GM12864 (cell line): ENCODE results near the gene ZCWPW2.
A peak's percentile ranks its signal among the peaks of the same experiment; 100 is the strongest.

ENCODE experiments used
- DNase-seq: peaks from one replicate; pipeline ENCODE4 v3.0.0-alpha.2; 2011; ENCODE audit warnings: low read depth
- H3K4me3 ChIP-seq: 2 replicates; pipeline ENCODE4 v1.5.1; 2011; ENCODE audit warnings: mild to moderate bottlenecking, low read depth, low read length, control low read depth
- CTCF ChIP-seq: IDR thresholded peaks from 2 replicates; pipeline ENCODE4 v1.5.1; 2011; ENCODE audit warnings: low read depth, mild to moderate bottlenecking, moderate library complexity, low read length, control low read depth, inconsistent platforms; ENCODE audit errors: missing control alignments

The ZCWPW2 gene

DNA sequence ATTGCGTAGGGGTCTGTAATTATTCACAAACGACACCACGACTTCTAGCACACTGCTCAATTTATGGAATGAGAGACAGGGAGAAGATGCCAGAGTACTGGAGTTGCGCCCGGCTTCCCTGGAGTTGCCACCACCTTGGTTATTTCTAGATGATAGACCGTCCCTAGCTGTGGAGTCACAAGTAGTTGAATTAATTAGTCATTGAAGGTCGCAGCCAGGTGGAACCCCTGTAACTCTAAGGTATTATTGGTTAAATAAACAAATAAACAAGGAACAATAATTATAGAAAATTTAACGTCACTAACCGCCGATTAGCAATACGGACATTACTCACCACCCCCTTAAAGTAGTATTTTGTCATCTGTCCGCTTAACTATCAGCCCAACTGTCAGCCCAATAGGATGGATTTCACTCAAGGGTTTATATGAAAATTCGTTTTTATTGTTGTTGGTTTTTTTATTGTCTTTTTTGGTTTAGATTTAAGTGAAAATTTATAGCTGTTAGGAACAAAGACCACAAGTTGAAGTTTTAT lies 1.0 kb downstream of the ZCWPW2 start:
- DNase-seq, result no peak
- TF ChIP-seq CTCF, result no peak
- peak overlapping the region; percentile 72 for H3K4me3 ChIP-seq

- no peak overlapping the region for H3K4me3 ChIP-seq
- DNase-seq, result no peak
- TF ChIP-seq CTCF, result no peak
Observed at GRCh38 chr3:28376424-28376823, 27.9 kb downstream of the ZCWPW2 start.

DNA sequence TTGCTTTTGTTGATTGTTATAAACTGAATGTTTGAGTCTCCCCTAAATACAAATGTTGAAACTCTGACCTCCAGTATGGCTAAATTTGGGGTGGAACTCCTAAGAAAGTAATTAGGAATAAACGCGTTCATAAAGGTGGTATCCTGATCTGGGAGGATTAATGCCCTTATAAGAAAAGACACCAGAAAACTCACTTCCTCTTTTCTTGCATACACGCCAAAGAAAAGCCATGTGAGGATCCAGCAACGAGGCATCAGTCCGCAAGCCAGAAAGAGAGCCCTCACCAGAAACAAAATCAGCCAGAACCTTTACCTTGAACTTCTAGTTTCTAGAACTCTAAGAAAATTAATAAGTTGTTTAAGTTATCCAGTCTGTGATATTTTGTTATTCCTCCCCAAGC lies 37.5 kb downstream of the ZCWPW2 start:
- H3K4me3 ChIP-seq, result no peak overlapping the region
- DNase-seq, result no peak
- no peak for TF ChIP-seq CTCF

DNA sequence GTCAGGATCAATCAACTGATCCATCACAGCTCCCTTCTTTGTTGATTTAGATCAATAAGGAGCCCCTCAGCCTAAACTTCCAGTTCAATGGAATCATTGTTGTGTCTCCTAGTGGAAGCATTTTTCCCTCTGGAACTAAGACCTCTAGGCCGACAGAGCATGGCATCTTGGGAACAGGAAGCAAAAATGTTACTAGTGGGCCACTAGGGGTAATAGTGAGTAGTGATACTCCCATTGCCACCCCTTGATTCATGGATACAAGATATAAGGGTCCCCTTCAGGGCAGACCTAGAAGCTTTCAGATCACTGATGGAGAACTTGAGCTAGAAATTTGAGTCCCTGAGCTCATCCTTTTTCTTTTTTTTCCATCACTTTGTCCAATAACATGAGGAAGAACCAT lies 40.5 kb downstream of the ZCWPW2 start:
- no peak for DNase-seq
- no peak overlapping the region for H3K4me3 ChIP-seq
- TF ChIP-seq CTCF, result no peak

GRCh38 chr3:28399206-28399605 lies 50.7 kb downstream of the ZCWPW2 start:
- no peak overlapping the region for H3K4me3 ChIP-seq
- TF ChIP-seq CTCF, result no peak
- DNase-seq, result no peak

DNA sequence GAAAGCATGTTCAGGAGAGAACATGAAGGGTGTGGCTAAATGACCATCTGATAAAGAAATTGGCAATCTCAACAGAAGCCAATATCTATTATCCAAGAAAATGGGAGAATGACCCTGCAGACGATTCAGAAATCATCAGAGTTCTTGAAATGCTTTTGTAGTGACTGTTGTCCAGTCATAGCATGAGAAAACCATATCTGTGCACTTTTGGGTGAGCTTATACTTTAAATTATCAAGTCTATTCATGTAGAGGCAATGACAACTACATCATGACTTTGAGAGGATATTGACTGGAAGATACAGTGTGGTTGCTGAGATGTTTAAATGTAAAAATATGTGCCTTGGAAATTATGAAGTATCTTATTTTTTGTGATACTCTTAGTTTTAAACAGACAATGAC lies 57.7 kb downstream of the ZCWPW2 start:
- no peak for DNase-seq
- no peak for TF ChIP-seq CTCF
- H3K4me3 ChIP-seq, result no peak overlapping the region

DNA sequence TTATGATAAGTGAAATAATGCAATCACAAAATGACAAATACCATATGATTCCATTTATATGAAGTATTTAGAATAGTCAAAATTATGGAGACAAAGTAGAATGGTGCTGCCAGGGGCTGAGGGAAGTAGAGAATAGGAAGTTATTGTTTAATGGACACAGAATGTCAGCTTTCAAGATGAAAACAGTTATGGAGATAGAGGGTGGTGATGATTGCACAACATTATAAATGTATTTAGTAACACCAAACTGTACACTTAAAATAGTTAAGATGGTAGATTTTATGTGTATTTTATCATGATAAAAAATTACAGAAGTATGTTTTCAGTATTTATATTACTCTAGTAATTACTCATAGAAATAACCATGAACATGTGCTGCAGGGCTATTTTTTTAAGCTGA lies 100.9 kb downstream of the ZCWPW2 start:
- TF ChIP-seq CTCF, result no peak
- H3K4me3 ChIP-seq, result no peak overlapping the region
- DNase-seq, result no peak
